Dendritic cell treated with granulocyte-macrophage colony-stimulating factor and Interleukin-4, amounts not matched to agents 40 ng/mL and 50 ng/mL, for 4 days (primary cell): ENCODE data around the gene SLC22A6.

ENCODE experiments used
- H3K27ac Mint-ChIP-seq: one replicate; pipeline ENCODE4 v1.8.0; 2022; ENCODE audit warnings: mild to moderate bottlenecking, mixed read lengths
- H3K27me3 Mint-ChIP-seq: one replicate; pipeline ENCODE4 v1.8.0; 2022; ENCODE audit warnings: mild to moderate bottlenecking, mixed read lengths
- H3K36me3 Mint-ChIP-seq: one replicate; pipeline ENCODE4 v1.8.0; 2022; ENCODE audit warnings: low read depth, mixed read lengths
- H3K4me1 Mint-ChIP-seq: one replicate; pipeline ENCODE4 v1.8.0; 2022; ENCODE audit warnings: low read depth, mixed read lengths
- H3K4me3 Mint-ChIP-seq: one replicate; pipeline ENCODE4 v1.8.0; 2022; ENCODE audit warnings: mild to moderate bottlenecking, moderate library complexity, mixed read lengths
- H3K9me3 Mint-ChIP-seq: one replicate; pipeline ENCODE4 v1.8.0; 2022; ENCODE audit warnings: mixed read lengths
- intact Hi-C: fragments of 100-400 bp; cut with micrococcal nuclease; formaldehyde crosslinking; loops from one replicate; pipeline ENCODE4 v1.15.0; 2022

Gene SLC22A6

DNA sequence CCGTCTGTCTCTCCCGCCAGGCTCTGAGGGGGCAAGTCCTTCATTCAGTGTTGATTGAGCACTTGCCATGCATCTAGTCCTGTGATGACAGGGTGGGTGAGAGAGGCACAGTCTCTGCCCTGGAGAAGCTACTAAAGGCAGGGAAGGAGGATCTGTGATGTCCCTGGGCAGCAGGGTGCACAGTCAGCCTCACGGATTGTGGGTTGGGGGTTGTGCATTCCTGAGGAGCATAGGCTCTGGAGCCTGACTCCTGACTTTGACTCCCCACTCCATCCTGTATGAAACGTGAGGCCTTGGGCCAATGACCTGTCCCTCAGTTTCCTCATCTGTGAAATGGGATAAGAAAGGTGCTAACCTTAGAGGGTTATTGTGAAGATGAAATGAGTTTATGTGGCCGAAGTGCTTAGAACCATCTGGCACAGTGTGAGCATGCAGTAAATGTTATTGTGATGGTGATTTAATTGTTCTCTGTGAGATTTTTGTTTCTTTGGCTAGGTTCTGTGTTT lies 26.2 kb upstream of the SLC22A6 start:
- no peaks in the 10 kb centered on the region for H3K9me3 Mint-ChIP-seq
- no peaks in the 10 kb centered on the region for H3K4me1 Mint-ChIP-seq
- H3K27ac Mint-ChIP-seq: no peak overlapping the region
- no peaks in the 10 kb centered on the region for H3K36me3 Mint-ChIP-seq
- intact Hi-C loops: no loop called here
- H3K4me3 Mint-ChIP-seq: no peak overlapping the region
- H3K27me3 Mint-ChIP-seq: peaks cover 12% of the 10 kb centered on the region

DNA sequence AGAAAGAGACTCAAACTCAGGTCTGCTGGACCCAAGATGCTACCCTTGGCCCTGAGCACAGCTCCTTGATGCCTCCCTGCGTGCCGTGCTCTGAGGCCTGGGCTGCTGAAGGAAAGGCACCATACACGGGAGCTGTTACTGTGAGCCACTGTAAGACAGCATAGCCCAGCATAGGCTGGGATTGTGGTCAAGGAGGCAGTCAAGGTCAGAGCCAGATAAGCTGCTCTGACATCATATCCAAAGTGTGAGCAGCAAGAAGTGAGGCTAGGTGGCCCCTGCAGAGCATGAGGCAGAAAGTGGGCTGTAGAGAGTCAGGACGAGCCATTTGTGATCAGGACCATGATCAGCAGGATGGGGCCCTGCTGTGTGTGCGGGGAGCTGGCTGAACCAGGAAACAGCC lies 23.2 kb upstream of the SLC22A6 start:
- Mint-ChIP-seq H3K4me3 (no peak overlapping the region), H3K27me3 (peaks cover 9% of the 10 kb centered on the region), H3K4me1 (no peaks in the 10 kb centered on the region), H3K36me3 (no peaks in the 10 kb centered on the region), H3K9me3 (no peaks in the 10 kb centered on the region), H3K27ac (no peak overlapping the region)
- intact Hi-C loops: no loop called here

DNA sequence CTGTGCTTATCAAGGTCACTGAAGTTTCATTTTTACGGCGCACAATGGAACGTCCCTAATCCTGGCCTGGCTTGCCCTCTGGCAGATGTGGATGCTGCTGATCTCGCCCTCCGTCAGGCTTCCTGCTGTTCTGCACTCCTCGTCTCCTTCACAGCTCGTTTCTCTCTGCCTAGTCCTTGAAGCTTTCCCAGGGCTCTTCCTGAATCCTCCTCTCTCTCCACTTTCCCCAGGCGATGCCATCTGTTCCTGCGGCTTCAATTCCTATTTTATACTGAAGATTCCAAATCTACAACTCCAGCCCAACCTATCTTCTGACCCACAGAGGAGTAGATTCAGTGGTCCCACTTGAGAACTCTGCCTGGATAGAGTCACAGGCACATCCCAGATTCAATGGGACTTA lies 16.7 kb upstream of the SLC22A6 start:
- Mint-ChIP-seq H3K4me1 (no peaks in the 10 kb centered on the region), H3K9me3 (no peaks in the 10 kb centered on the region), H3K27me3 (peaks cover 10% of the 10 kb centered on the region), H3K27ac (no peak overlapping the region), H3K36me3 (no peaks in the 10 kb centered on the region), H3K4me3 (no peak overlapping the region)
- intact Hi-C loops: no loop called here

DNA sequence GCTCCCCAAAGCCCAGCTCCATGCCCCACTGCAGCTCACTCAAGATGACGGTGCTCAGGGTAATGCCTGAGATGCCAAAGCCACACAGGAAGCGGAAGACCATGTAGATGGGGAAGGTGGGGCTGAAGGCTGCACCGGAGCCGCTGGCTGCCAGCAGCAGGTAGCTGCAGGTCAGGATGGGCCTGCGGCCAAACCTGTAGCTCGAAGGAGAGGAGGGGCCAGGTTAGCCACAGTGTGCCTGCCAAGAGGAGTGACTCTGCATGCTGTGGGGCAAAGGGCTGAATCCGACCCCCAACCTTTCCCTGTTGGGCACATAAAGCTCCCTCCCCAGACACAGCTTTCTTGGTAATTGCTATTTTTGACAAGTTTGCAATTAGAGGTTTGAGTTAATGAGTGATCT lies 14.9 kb upstream of the SLC22A6 start:
- no peaks in the 10 kb centered on the region for H3K36me3 Mint-ChIP-seq
- intact Hi-C loops: no loop called here
- H3K4me3 Mint-ChIP-seq: no peak overlapping the region
- no peak overlapping the region for H3K27ac Mint-ChIP-seq
- peaks cover 11% of the 10 kb centered on the region for H3K27me3 Mint-ChIP-seq
- H3K4me1 Mint-ChIP-seq: no peaks in the 10 kb centered on the region
- no peaks in the 10 kb centered on the region for H3K9me3 Mint-ChIP-seq

DNA sequence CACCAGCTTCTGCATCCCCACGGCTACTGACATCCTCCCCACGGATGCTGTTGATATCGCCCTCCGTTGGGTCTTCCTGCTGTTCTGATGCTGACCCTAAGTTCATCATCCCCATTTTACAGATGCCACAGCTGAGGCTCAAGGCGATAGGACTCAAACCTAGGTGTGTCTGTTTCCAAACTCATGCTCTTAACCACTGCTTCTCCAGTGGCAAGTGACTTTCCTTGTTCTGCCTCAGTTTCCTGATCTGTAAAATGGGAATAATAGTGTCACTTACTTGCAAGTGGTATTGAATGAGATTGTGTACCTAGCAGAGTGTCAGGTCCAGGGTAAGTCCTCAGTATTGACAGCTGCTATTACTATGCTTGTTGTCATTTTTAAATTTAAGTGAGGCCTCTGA lies 14.4 kb upstream of the SLC22A6 start:
- Mint-ChIP-seq H3K4me1 (no peaks in the 10 kb centered on the region), H3K27me3 (peaks cover 13% of the 10 kb centered on the region), H3K27ac (no peak overlapping the region), H3K9me3 (no peaks in the 10 kb centered on the region), H3K4me3 (no peak overlapping the region), H3K36me3 (no peaks in the 10 kb centered on the region)
- intact Hi-C loops: no loop called here

DNA sequence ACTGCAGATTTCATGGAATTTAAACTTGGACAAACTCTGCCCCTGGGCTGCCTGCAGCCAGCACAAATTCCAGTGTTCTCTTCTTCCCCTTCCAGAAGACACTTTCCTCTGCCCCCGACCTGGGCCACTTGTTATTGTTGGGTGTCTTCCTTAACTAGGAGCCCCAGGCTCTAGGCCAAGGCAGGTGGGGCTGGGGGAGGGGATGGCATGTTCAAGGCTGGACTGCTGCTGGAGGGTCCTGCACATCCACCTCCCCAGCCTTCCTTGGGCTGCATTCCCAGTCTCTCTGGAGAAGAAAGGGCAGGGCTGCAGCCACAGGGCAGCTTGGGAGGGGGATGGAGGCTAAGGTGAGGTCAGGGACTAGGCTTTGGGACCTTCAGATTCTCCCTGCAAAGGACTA lies 11.5 kb upstream of the SLC22A6 start:
- Mint-ChIP-seq H3K36me3 (no peaks in the 10 kb centered on the region), H3K4me3 (no peak overlapping the region), H3K9me3 (no peaks in the 10 kb centered on the region), H3K4me1 (no peaks in the 10 kb centered on the region), H3K27ac (no peak overlapping the region), H3K27me3 (peaks cover 21% of the 10 kb centered on the region)
- intact Hi-C loops: no loop called here

DNA sequence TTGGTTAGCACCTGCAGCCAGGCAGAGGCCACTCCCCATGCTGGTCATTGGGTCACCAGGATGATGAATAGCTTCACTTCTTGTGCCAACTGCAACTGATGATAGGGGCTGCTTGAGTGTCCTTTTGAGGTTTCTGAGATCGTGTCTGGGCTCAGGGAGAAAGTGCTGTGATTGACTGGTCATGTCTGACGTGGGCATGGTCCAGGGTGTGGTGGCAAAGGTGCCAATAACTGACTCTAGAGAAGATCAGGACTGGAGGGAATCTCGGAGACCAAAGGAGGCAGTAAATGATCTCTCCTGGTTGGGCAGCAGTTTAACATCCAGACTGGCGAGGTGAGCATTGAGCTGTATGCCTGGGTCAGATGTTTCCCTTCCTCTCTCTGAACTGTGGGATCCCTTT lies 10.0 kb upstream of the SLC22A6 start:
- H3K4me1 Mint-ChIP-seq: no peaks in the 10 kb centered on the region
- no peaks in the 10 kb centered on the region for H3K36me3 Mint-ChIP-seq
- intact Hi-C loops: no loop called here
- H3K27me3 Mint-ChIP-seq: peaks cover 21% of the 10 kb centered on the region
- no peaks in the 10 kb centered on the region for H3K9me3 Mint-ChIP-seq
- H3K4me3 Mint-ChIP-seq: no peak overlapping the region
- no peak overlapping the region for H3K27ac Mint-ChIP-seq

DNA sequence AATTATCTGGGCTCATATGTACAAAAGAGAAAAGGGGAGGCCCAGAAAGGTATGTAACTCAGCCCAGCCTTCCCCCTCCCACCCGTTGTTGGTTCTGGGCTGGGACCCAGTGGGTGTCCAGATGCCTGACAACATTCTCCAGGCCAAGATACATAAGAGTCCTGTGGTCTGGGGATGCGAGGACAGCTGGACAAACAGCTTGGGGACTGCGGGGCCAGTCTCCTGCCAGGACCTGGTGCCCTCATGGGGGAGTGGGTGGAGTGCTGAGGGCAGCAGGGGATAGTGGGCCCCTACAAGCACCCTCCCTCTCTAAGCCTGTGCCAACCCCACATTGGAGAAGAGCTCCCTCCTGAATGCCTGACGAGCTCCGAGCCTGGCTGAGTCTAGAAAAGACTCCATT lies 3.5 kb upstream of the SLC22A6 start:
- H3K36me3 Mint-ChIP-seq: no peaks in the 10 kb centered on the region
- H3K4me3 Mint-ChIP-seq: no peak overlapping the region
- no peaks in the 10 kb centered on the region for H3K9me3 Mint-ChIP-seq
- H3K27me3 Mint-ChIP-seq: peaks cover 22% of the 10 kb centered on the region
- H3K4me1 Mint-ChIP-seq: no peaks in the 10 kb centered on the region
- H3K27ac Mint-ChIP-seq: no peak overlapping the region
- intact Hi-C loops: no loop called here

DNA sequence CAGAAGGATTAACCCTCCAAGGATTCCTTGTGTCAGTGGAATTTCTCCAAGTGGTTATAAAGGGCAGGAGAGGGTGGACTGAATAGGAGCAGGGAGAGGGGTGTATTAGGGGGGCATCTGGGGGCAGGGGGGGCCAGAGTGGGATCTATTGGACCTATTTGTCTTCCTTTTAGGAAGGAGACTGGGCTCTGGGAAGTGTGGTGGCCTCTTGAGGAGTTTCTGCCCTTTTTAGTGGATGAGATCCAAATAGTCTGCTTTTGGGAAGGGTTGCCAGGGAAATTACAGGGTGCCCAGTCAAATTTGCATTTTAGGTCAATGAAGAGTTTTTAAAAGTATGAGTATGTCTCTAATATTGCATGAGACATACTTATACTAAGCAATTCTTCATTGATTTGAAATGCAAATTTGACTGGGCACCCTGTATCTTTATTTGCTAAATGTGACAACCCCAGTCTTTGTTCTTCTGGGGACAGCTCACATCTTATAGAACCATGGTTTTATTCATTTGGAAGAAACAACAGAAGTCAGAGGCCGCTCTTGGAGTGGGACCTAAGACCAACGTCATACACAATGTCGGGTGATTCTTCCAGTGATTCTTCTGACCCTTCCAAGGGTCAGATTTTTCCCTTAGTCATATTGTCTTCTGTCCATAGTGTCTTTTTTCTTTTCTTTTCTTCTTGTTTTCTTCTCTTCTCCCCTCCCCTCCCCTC lies 429 bp upstream of the SLC22A6 start:
- no peaks in the 10 kb centered on the region for H3K9me3 Mint-ChIP-seq
- peaks cover 16% of the 10 kb centered on the region for H3K27me3 Mint-ChIP-seq
- no peaks in the 10 kb centered on the region for H3K36me3 Mint-ChIP-seq
- no peaks in the 10 kb centered on the region for H3K4me1 Mint-ChIP-seq
- H3K27ac Mint-ChIP-seq: no peak overlapping the region
- H3K4me3 Mint-ChIP-seq: no peak overlapping the region
- intact Hi-C loops: no loop called here

DNA sequence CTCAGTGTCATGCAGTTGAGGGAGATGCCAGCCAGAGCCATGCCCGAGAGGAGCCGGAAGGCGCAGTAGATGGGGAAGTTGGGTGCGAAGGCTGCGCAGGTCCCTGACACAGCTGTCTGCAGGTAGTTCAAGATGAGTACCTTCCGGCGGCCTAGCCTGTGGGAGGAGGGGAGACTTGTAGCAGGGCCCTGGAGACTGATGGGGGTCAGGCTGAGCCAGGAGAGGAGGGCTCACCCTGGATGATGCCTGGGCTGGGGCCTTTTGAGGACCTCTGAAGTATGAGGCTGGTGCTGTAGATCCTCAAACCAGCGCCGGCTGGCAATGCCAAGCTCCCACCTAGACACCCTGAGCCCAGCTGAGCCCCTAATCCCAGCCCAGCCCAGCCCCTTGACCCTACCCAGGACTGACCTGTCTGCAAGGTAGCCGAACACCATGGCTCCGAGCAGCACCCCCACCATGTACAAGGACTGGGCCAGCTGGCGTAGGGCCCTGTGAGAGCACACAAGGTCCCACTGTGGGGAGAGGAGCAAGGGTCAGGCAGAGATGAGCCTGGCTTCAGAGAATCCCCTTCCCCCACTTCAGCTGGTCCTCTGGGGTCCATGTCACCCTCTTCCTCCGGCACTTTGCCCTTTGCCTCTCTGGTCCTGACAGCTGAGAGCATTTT lies 1.1 kb downstream of the SLC22A6 start:
- H3K4me3 Mint-ChIP-seq: no peak overlapping the region
- H3K4me1 Mint-ChIP-seq: no peaks in the 10 kb centered on the region
- intact Hi-C loops: no loop called here
- H3K27ac Mint-ChIP-seq: no peak overlapping the region
- no peaks in the 10 kb centered on the region for H3K36me3 Mint-ChIP-seq
- peaks cover 19% of the 10 kb centered on the region for H3K27me3 Mint-ChIP-seq
- H3K9me3 Mint-ChIP-seq: no peaks in the 10 kb centered on the region

DNA sequence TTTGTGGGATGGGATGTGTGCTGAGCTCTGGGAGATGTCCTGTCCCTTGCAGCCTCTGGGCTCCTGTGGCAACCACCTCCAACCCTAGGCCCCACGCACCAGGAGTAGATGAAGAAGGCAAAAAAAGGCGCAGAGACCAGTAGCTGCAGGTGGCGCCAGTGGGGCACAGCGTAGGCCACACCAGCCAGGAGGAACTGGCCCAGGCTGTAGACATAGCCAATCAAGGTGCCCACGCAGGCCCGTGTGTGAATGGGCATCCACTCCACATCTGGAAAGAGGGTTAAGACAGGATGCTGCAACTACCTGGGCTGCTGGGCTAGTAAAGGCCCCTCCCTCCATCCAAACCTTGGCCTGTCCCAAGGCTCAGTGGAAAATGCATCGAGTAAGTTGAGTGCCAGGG lies 3.0 kb downstream of the SLC22A6 start:
- H3K4me1 Mint-ChIP-seq: no peaks in the 10 kb centered on the region
- intact Hi-C loops: no loop called here
- no peaks in the 10 kb centered on the region for H3K36me3 Mint-ChIP-seq
- no peak overlapping the region for H3K27ac Mint-ChIP-seq
- H3K4me3 Mint-ChIP-seq: no peak overlapping the region
- no peaks in the 10 kb centered on the region for H3K9me3 Mint-ChIP-seq
- H3K27me3 Mint-ChIP-seq: peaks cover 15% of the 10 kb centered on the region

DNA sequence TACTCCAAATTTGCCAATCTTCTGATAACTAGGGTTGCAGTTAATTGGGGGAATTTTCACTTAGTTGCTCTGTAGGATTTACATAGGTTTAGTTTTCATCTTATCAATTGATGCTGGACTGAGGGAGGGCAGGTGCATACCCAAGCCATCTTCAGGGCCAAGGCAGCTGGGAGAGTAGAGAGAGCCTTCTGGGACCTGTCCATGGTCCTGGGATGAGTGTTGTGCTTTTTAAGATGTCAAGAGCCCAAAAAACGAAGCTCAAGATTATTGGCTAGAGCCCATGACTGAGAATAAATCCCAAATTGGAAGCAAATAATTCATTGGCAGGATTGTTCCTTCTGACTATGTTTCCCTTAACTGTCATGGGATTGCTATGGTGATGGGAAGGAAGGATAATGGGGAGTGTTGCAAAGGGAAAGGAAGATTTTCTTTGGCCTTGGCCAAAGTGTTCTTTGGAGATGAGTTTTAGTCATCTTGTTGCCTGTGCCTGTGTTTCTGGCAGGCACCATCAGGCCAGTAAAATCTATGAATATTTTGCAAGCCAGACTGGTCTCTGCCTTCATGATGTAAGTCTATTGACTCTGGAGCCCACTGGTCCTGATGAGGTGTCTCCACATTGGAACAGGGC lies 4.5 kb downstream of the SLC22A6 start:
- Mint-ChIP-seq H3K9me3 (no peaks in the 10 kb centered on the region), H3K4me1 (no peaks in the 10 kb centered on the region), H3K27me3 (peaks cover 14% of the 10 kb centered on the region), H3K36me3 (no peaks in the 10 kb centered on the region), H3K27ac (no peak overlapping the region), H3K4me3 (no peak overlapping the region)
- intact Hi-C loops: no loop called here

DNA sequence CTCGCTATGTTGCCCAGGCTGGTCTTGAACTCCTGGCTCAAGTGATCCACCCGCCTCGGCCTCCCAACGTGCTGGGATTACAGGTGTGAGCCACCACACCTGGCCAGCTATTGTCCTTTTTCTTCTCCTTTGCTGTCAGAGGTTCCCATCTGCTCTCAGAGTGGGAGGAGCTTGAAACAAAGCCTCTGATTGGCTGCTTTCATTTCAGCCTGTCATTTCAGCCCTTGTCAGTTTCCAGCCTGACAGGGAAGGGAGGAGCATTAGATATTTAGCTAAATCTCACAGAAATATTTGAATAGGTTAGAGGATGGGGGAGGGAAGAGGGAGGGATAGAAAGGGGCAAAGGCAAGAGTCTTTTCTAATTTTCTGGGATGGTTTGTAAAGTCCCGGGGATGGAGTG lies 8.7 kb downstream of the SLC22A6 start:
- Mint-ChIP-seq H3K9me3 (no peaks in the 10 kb centered on the region), H3K4me1 (no peaks in the 10 kb centered on the region), H3K36me3 (no peaks in the 10 kb centered on the region), H3K27ac (no peak overlapping the region), H3K4me3 (no peak overlapping the region), H3K27me3 (peaks cover 21% of the 10 kb centered on the region)
- intact Hi-C loops: no loop called here

DNA sequence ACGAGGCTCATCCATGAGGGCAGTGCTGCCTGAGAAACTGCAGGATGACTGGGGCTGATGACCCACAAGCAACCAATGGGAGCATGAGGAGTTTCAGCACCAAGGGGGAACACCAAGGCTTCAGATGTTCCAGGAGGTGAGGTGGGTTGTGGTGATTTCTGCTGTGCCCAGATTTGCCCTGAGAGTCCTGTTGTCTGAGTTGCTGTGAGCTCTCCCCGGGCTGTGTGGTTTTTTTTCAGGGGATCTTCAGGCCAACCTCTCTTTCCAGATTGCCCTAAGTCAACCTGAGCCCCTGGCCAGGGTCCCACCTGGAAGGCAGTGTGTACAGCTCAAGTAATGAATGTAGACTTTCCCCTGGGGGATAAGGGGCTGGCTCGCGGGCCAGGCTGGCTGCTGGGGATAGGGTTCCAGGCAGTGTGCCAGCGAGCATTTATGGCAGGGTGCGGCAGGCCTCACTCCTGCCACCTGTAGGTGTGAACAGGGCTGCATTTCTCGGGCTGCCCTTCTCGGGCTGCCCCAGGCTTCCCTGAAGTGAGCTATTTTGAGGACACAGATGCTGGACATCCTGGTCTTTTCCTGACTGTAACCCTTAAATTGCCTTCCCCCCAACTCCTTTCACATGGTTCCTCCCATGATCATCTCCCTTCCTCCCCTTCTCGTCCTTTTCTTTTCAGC lies 9.8 kb downstream of the SLC22A6 start:
- intact Hi-C loops: no loop called here
- Mint-ChIP-seq H3K27me3 (peaks cover 26% of the 10 kb centered on the region), H3K27ac (no peak overlapping the region), H3K4me1 (no peaks in the 10 kb centered on the region), H3K4me3 (no peak overlapping the region), H3K9me3 (no peaks in the 10 kb centered on the region), H3K36me3 (no peaks in the 10 kb centered on the region)
